ENCODE results near the gene NUMBL. TPM values are rescaled to one million over a fixed set of nuclear protein-coding genes. Genes with fewer than 3 reads are reported as not detected.

NUMBL gene
- total and polyA plus RNA-seq, 9 of the 15 experiments (the other 6 are each of a cell fraction or from before 2014, with no cell fraction given) = 0.39 to 38.6 (median 6.6) TPM

- TF ChIP-seq REST (IDR thresholded peaks at IDR 0.05; ENCODE audit: borderline replicate concordance) = no peak
- no peak for TF ChIP-seq REST (CRISPR knock-in tag; IDR thresholded peaks at IDR 0.05; ENCODE audit: low read depth)
- TF ChIP-seq MXD1 (CRISPR knock-in tag; IDR thresholded peaks at IDR 0.05; ENCODE audit: borderline replicate concordance, poor library complexity, severe bottlenecking) = no peak
- no peak; the same call in 1 of the 2 replicates for TF ChIP-seq SP1 (CRISPR knock-in tag; IDR thresholded peaks at IDR 0.05)
- no peak for TF ChIP-seq YBX1 (IDR thresholded peaks at IDR 0.05)
- TF ChIP-seq CBX2 (IDR thresholded peaks at IDR 0.05; ENCODE audit: insufficient read depth, low read length, poor library complexity, severe bottlenecking) = no peak
- TF ChIP-seq ZNF589 (CRISPR knock-in tag; IDR thresholded peaks at IDR 0.05; ENCODE audit: low read depth) = no peak; the same call in 1 of the 2 replicates
- TF ChIP-seq ZFP91 (CRISPR knock-in tag; IDR thresholded peaks at IDR 0.05) = no peak
These were observed 1.2 kb upstream of the NUMBL start (continued) for GRCh38 chr19:40691421-40692211.

All from K562 (cell line).